ENCODE measurements around the gene HOXC6. TPM values are rescaled to one million over a fixed set of nuclear protein-coding genes. Genes with fewer than 3 reads are reported as not detected.

HOXC6 gene
- total and polyA plus RNA-seq, 9 of the 15 experiments (the other 6 are each of a cell fraction or from before 2014, with no cell fraction given) = 0.06 to 4.0 (median 1.4) TPM

- 0 out of 2 replicates have a peak, but pooled peaks have one; percentile 46 for TF ChIP-seq THAP12 (CRISPR knock-in tag; IDR thresholded peaks at IDR 0.05)
- no peak for TF ChIP-seq ZNF175 (CRISPR knock-in tag; IDR thresholded peaks at IDR 0.05; ENCODE audit: low read depth)
- TF ChIP-seq PHTF2 (CRISPR knock-in tag; IDR thresholded peaks at IDR 0.05) = no peak
- no peak for TF ChIP-seq CAMTA2 (CRISPR knock-in tag; conservative IDR thresholded peaks at IDR 0.05)
- TF ChIP-seq FOXK2 (conservative IDR thresholded peaks at IDR 0.05 in 1 of 2, IDR thresholded peaks at IDR 0.05 in 1 of 2; ENCODE audit: low read depth in 2 of 2) = no peak
- no peak for TF ChIP-seq PML (IDR thresholded peaks at IDR 0.05; ENCODE audit: low read length)
- no peak for TF ChIP-seq ARHGAP35 (IDR thresholded peaks at IDR 0.05; ENCODE audit: partially characterized antibody)
- TF ChIP-seq ZNF23 (CRISPR knock-in tag; IDR thresholded peaks at IDR 0.05) = no peak
- no peak for TF ChIP-seq ZNF232 (CRISPR knock-in tag; IDR thresholded peaks at IDR 0.05)
- TF ChIP-seq MXI1 (IDR thresholded peaks at IDR 0.05; ENCODE audit: low read depth, low read length) = no peak
- peak; percentile 47 for TF ChIP-seq NFIC (IDR thresholded peaks at IDR 0.05)
- no peak for TF ChIP-seq ZNF280A (IDR thresholded peaks at IDR 0.05; ENCODE audit: low read depth, partially characterized antibody)
- no peak for TF ChIP-seq ZKSCAN1 (IDR thresholded peaks at IDR 0.05; ENCODE audit: low read depth, low read length)
- no peak for TF ChIP-seq THRAP3 (IDR thresholded peaks at IDR 0.05; ENCODE audit: borderline replicate concordance)
- no peak for TF ChIP-seq POLR2A (conservative IDR thresholded peaks at IDR 0.05)
- no peak for TF ChIP-seq FOXO4 (CRISPR knock-in tag; IDR thresholded peaks at IDR 0.05)
- no peak; the same call in 1 of the 2 replicates for TF ChIP-seq SMARCE1 (IDR thresholded peaks at IDR 0.05)
- TF ChIP-seq ELF4 (CRISPR knock-in tag; IDR thresholded peaks at IDR 0.05) = no peak
- no peak for TF ChIP-seq NCOA1 (IDR thresholded peaks at IDR 0.05; ENCODE audit: low read depth)
- no peak for TF ChIP-seq HDGF (IDR thresholded peaks at IDR 0.05)
- TF ChIP-seq SNAPC5 (CRISPR knock-in tag; IDR thresholded peaks at IDR 0.05) = no peak
- no peak for TF ChIP-seq ZNF408 (CRISPR knock-in tag; IDR thresholded peaks at IDR 0.05; ENCODE audit: low read depth)
- TF ChIP-seq THAP7 (CRISPR knock-in tag; IDR thresholded peaks at IDR 0.05) = no peak
- no peak for TF ChIP-seq GABPB1 (CRISPR knock-in tag; IDR thresholded peaks at IDR 0.05)
- TF ChIP-seq HNRNPL (IDR thresholded peaks at IDR 0.05; ENCODE audit: low read depth, low read length) = no peak
- TF ChIP-seq CBX1 (IDR thresholded peaks at IDR 0.05; ENCODE audit: low read depth) = no peak
Measured at GRCh38 chr12:53994264-53995001, 33.8 kb upstream of the HOXC6 start (continued).
